ENCODE results near the gene ASIC4.

ASIC4 gene

GRCh38 chr2:219526320-219527075, 12.2 kb downstream of the ASIC4 start:
- no peak overlapping the region for H3K27ac ChIP-seq (ENCODE audit: low read depth, low read length)
- H3K9ac ChIP-seq (ENCODE audit: low read length): no peak overlapping the region
- H3K4me1 ChIP-seq (ENCODE audit: control insufficient read depth, insufficient read depth, low read length): peaks cover 3% of the 10 kb centered on the region
- H3K36me3 ChIP-seq (ENCODE audit: control insufficient read depth, insufficient read depth, low read length): no peaks in the 10 kb centered on the region
- no peak overlapping the region for H3K4me3 ChIP-seq (ENCODE audit: low read length)
- H3K27me3 ChIP-seq (ENCODE audit: control insufficient read depth, insufficient read depth, low read length): peaks cover 27% of the 10 kb centered on the region

- H3K9ac ChIP-seq (ENCODE audit: low read length): no peak overlapping the region
- H3K27ac ChIP-seq (ENCODE audit: low read depth, low read length): no peak overlapping the region
- peaks cover 23% of the 10 kb centered on the region for H3K27me3 ChIP-seq (ENCODE audit: control insufficient read depth, insufficient read depth, low read length)
- no peaks in the 10 kb centered on the region for H3K36me3 ChIP-seq (ENCODE audit: control insufficient read depth, insufficient read depth, low read length)
- no peak overlapping the region for H3K4me3 ChIP-seq (ENCODE audit: low read length)
- peaks cover under 1% of the 10 kb centered on the region for H3K4me1 ChIP-seq (ENCODE audit: control insufficient read depth, insufficient read depth, low read length)
Measured at GRCh38 chr2:219527076-219527394, 12.8 kb downstream of the ASIC4 start.

- Histone ChIP-seq H3K4me1 (ENCODE audit: control insufficient read depth, insufficient read depth, low read length) (no peaks in the 10 kb centered on the region), H3K36me3 (ENCODE audit: control insufficient read depth, insufficient read depth, low read length) (no peaks in the 10 kb centered on the region), H3K27ac (ENCODE audit: low read depth, low read length) (no peak overlapping the region), H3K27me3 (ENCODE audit: control insufficient read depth, insufficient read depth, low read length) (peaks cover 24% of the 10 kb centered on the region), H3K9ac (ENCODE audit: low read length) (no peak overlapping the region), H3K4me3 (ENCODE audit: low read length) (no peak overlapping the region)
Measured at GRCh38 chr2:219527472-219527871, 13.2 kb downstream of the ASIC4 start.

- H3K4me3 ChIP-seq (ENCODE audit: low read length): peak overlapping the region; percentile 35
- no peaks in the 10 kb centered on the region for H3K4me1 ChIP-seq (ENCODE audit: control insufficient read depth, insufficient read depth, low read length)
- peaks cover 25% of the 10 kb centered on the region for H3K27me3 ChIP-seq (ENCODE audit: control insufficient read depth, insufficient read depth, low read length)
- no peak overlapping the region for H3K9ac ChIP-seq (ENCODE audit: low read length)
- no peaks in the 10 kb centered on the region for H3K36me3 ChIP-seq (ENCODE audit: control insufficient read depth, insufficient read depth, low read length)
- no peak overlapping the region for H3K27ac ChIP-seq (ENCODE audit: low read depth, low read length)
Measured at GRCh38 chr2:219530048-219530963, 16.0 kb downstream of the ASIC4 start.

GRCh38 chr2:219531639-219532377, 17.5 kb downstream of the ASIC4 start:
- H3K4me3 ChIP-seq (ENCODE audit: low read length): no peak overlapping the region
- peaks cover 25% of the 10 kb centered on the region for H3K27me3 ChIP-seq (ENCODE audit: control insufficient read depth, insufficient read depth, low read length)
- H3K27ac ChIP-seq (ENCODE audit: low read depth, low read length): no peak overlapping the region
- H3K36me3 ChIP-seq (ENCODE audit: control insufficient read depth, insufficient read depth, low read length): no peaks in the 10 kb centered on the region
- H3K9ac ChIP-seq (ENCODE audit: low read length): no peak overlapping the region
- H3K4me1 ChIP-seq (ENCODE audit: control insufficient read depth, insufficient read depth, low read length): no peaks in the 10 kb centered on the region

- Histone ChIP-seq H3K27me3 (ENCODE audit: control insufficient read depth, insufficient read depth, low read length) (peaks cover 20% of the 10 kb centered on the region), H3K27ac (ENCODE audit: low read depth, low read length) (no peak overlapping the region), H3K4me1 (ENCODE audit: control insufficient read depth, insufficient read depth, low read length) (no peaks in the 10 kb centered on the region), H3K4me3 (ENCODE audit: low read length) (no peak overlapping the region), H3K36me3 (ENCODE audit: control insufficient read depth, insufficient read depth, low read length) (no peaks in the 10 kb centered on the region), H3K9ac (ENCODE audit: low read length) (no peak overlapping the region)
Measured at GRCh38 chr2:219532378-219532649, 18.0 kb downstream of the ASIC4 start.

- no peak overlapping the region for H3K27ac ChIP-seq (ENCODE audit: low read depth, low read length)
- H3K9ac ChIP-seq (ENCODE audit: low read length): no peak overlapping the region
- H3K4me1 ChIP-seq (ENCODE audit: control insufficient read depth, insufficient read depth, low read length): no peaks in the 10 kb centered on the region
- no peak overlapping the region for H3K4me3 ChIP-seq (ENCODE audit: low read length)
- H3K27me3 ChIP-seq (ENCODE audit: control insufficient read depth, insufficient read depth, low read length): peaks cover 18% of the 10 kb centered on the region
- H3K36me3 ChIP-seq (ENCODE audit: control insufficient read depth, insufficient read depth, low read length): peaks cover 1% of the 10 kb centered on the region
Measured at GRCh38 chr2:219533930-219534661, 19.8 kb downstream of the ASIC4 start.

GRCh38 chr2:219536425-219536824, 22.1 kb downstream of the ASIC4 start:
- Histone ChIP-seq H3K9ac (ENCODE audit: low read length) (no peak overlapping the region), H3K27ac (ENCODE audit: low read depth, low read length) (no peak overlapping the region), H3K4me1 (ENCODE audit: control insufficient read depth, insufficient read depth, low read length) (peaks cover 1% of the 10 kb centered on the region), H3K27me3 (ENCODE audit: control insufficient read depth, insufficient read depth, low read length) (peaks cover 6% of the 10 kb centered on the region), H3K4me3 (ENCODE audit: low read length) (no peak overlapping the region), H3K36me3 (ENCODE audit: control insufficient read depth, insufficient read depth, low read length) (peaks cover 3% of the 10 kb centered on the region)

- Histone ChIP-seq H3K36me3 (ENCODE audit: control insufficient read depth, insufficient read depth, low read length) (peaks cover 3% of the 10 kb centered on the region), H3K4me3 (ENCODE audit: low read length) (no peak overlapping the region), H3K4me1 (ENCODE audit: control insufficient read depth, insufficient read depth, low read length) (peaks cover 2% of the 10 kb centered on the region), H3K9ac (ENCODE audit: low read length) (no peak overlapping the region), H3K27ac (ENCODE audit: low read depth, low read length) (no peak overlapping the region), H3K27me3 (ENCODE audit: control insufficient read depth, insufficient read depth, low read length) (peaks cover 6% of the 10 kb centered on the region)
Measured at GRCh38 chr2:219536967-219537366, 22.7 kb downstream of the ASIC4 start.

GRCh38 chr2:219537657-219538488, 23.6 kb downstream of the ASIC4 start:
- Histone ChIP-seq H3K9ac (ENCODE audit: low read length) (no peak overlapping the region), H3K4me1 (ENCODE audit: control insufficient read depth, insufficient read depth, low read length) (peaks cover 4% of the 10 kb centered on the region), H3K4me3 (ENCODE audit: low read length) (no peak overlapping the region), H3K27me3 (ENCODE audit: control insufficient read depth, insufficient read depth, low read length) (peaks cover 3% of the 10 kb centered on the region), H3K36me3 (ENCODE audit: control insufficient read depth, insufficient read depth, low read length) (peaks cover 3% of the 10 kb centered on the region), H3K27ac (ENCODE audit: low read depth, low read length) (no peak overlapping the region)

GRCh38 chr2:219538504-219538951, 24.2 kb downstream of the ASIC4 start:
- Histone ChIP-seq H3K4me3 (ENCODE audit: low read length) (no peak overlapping the region), H3K36me3 (ENCODE audit: control insufficient read depth, insufficient read depth, low read length) (peaks cover 3% of the 10 kb centered on the region), H3K4me1 (ENCODE audit: control insufficient read depth, insufficient read depth, low read length) (peaks cover 4% of the 10 kb centered on the region), H3K9ac (ENCODE audit: low read length) (no peak overlapping the region), H3K27me3 (ENCODE audit: control insufficient read depth, insufficient read depth, low read length) (peaks cover 3% of the 10 kb centered on the region), H3K27ac (ENCODE audit: low read depth, low read length) (no peak overlapping the region)

Measured in rectal smooth muscle tissue (tissue), 1 donor.